Measurements from ENCODE around the gene OTOS.

Gene OTOS

DNA sequence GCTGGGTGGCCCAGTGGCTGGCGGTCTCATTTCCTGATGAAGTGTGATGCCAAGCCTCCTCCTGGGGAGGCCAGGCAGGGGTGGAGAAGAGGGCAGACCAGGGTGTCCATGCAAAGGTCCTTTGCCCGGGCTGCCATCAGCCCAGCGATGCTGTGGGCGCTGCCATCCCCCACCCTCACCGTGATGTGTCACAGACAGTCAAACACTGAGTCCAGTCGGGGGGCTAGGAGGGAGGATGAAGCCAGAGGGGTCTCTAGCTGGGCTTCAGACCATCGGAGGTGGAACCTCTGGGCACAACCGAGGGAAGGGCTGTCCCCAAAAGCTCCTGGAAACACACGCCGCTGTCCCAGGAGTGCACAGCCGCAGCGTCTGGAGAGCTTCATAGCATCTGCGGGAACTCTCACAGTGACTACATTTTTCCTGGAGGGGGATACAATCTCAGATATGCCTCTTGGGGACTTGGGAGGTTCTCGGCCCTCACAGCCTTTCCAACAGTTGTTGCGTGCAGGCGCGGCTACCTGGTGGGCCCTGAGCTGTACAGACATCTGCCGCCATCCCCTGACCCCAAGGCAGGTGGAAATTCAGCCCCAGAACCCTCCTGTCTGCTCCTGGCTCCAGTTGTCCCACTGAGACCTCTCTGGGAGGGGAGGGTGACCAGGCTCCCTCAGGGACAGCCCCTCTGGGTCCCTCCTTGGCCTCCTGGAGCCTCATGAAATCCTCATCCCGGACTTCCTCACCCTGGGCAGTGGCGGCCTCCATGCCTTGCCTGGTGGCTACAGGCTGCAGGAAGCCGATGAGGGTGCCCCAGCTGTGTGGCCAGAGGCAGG, 26.5 kb upstream of the OTOS start:
- no peak for DNase-seq
- peaks cover 6% of the 10 kb centered on the region for H3K9me3 Mint-ChIP-seq
- TF ChIP-seq CTCF (IDR thresholded peaks at IDR 0.05) = no peak
- H3K27me3 Mint-ChIP-seq (ENCODE audit: low read depth, poor library complexity) = peaks cover 27% of the 10 kb centered on the region
- H3K4me1 Mint-ChIP-seq = peaks cover 20% of the 10 kb centered on the region
- no peak overlapping the region for H3K27ac Mint-ChIP-seq
- H3K36me3 Mint-ChIP-seq (ENCODE audit: low read depth) = no peaks in the 10 kb centered on the region
- H3K4me3 Mint-ChIP-seq = no peak overlapping the region

DNA sequence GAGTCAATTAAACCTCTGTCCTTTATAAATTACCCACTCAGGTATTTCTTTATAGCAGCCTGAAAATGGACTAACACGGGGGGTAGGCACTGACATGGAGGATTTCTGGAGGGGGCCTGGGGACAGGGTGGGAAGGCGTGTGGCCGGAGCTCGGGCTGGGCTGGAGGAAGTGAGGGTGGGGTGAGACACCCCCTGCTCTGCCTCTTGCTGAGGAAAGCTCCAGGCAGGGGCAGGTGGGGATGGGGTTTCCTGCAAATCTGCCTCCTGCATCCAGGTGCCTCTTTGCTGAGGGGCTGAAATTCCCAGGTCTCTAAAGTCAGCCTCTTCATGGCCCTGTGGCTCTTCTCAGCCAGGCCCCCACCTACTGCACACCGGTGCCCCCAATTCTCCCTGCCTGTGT, 25.7 kb upstream of the OTOS start:
- Mint-ChIP-seq H3K4me1 (peaks cover 17% of the 10 kb centered on the region), H3K9me3 (no peaks in the 10 kb centered on the region), H3K36me3 (ENCODE audit: low read depth) (no peaks in the 10 kb centered on the region), H3K4me3 (no peak overlapping the region), H3K27me3 (ENCODE audit: low read depth, poor library complexity) (peaks cover 31% of the 10 kb centered on the region), H3K27ac (peak overlapping the region; percentile 78)
- no peak for TF ChIP-seq CTCF (IDR thresholded peaks at IDR 0.05)
- DNase-seq = no peak

DNA sequence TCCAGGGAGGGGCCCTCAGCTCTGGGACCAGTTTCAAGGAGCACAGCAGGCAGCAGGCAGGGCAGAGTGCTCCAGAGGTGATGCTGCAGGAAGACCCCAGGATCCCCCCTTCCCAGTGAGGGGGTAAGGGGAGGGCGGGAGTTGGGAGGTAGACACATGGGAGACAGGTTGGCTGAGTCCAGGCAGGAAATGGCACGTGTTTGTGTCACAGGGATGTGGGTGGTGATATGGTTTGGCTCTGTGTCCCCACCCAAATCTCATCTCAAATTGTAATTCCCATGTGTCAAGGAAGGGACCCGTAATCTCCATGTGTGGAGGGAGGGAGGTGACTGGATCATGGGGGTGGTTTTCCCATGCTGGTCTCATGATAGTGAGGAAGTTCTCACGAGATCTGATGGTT, 25.2 kb upstream of the OTOS start:
- Mint-ChIP-seq H3K27me3 (ENCODE audit: low read depth, poor library complexity) (peaks cover 31% of the 10 kb centered on the region), H3K9me3 (no peaks in the 10 kb centered on the region), H3K4me3 (no peak overlapping the region), H3K27ac (peak overlapping the region; percentile 78), H3K36me3 (ENCODE audit: low read depth) (no peaks in the 10 kb centered on the region), H3K4me1 (peaks cover 11% of the 10 kb centered on the region)
- DNase-seq = no peak
- no peak for TF ChIP-seq CTCF (IDR thresholded peaks at IDR 0.05)

DNA sequence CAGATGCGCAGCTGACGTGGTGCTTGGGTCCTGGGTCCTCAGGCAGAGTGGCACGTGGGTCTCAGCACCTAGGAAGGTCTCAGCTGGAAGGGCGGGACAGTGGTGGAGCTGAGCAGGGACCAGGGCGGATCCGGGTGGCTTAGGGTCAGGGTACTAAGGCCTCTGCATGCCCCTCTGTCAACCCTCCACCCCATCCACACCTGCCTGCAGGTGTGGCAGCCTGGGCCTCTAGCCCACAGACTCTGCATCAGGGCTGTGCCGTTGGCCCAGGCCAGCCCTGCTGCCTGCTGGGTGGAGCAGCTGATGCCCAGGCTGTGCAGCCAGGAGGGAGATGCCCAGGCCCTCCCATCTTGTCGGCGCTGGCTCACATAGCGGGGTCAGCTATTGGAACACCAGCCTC, 24.6 kb upstream of the OTOS start:
- H3K36me3 Mint-ChIP-seq (ENCODE audit: low read depth) = no peaks in the 10 kb centered on the region

GRCh38 chr2:240164586-240164985, 24.1 kb upstream of the OTOS start:
- Mint-ChIP-seq H3K9me3 (no peaks in the 10 kb centered on the region), H3K4me3 (no peak overlapping the region), H3K4me1 (peaks cover 5% of the 10 kb centered on the region), H3K27ac (no peak overlapping the region), H3K27me3 (ENCODE audit: low read depth, poor library complexity) (peaks cover 35% of the 10 kb centered on the region), H3K36me3 (ENCODE audit: low read depth) (no peaks in the 10 kb centered on the region)
- TF ChIP-seq CTCF (IDR thresholded peaks at IDR 0.05) = no peak
- no peak for DNase-seq

More for the DNA sequence above, 24.6 kb upstream of the OTOS start:
- no peak for TF ChIP-seq CTCF (IDR thresholded peaks at IDR 0.05)
- Mint-ChIP-seq H3K27me3 (ENCODE audit: low read depth, poor library complexity) (peaks cover 32% of the 10 kb centered on the region), H3K27ac (no peak overlapping the region), H3K4me3 (no peak overlapping the region), H3K4me1 (peaks cover 5% of the 10 kb centered on the region), H3K9me3 (no peaks in the 10 kb centered on the region)
- DNase-seq = no peak
